Keratinocyte (primary cell): ENCODE results near the gene SH2D4B. TPM values are rescaled to one million over a fixed set of nuclear protein-coding genes. Genes with fewer than 3 reads are reported as not detected.

Experiments used
- DNase-seq: peaks from one replicate; pipeline ENCODE4 v3.0.0-alpha.2; 2011; ENCODE audit warnings: low read depth, missing footprints, low spot score
- FAIRE-seq: peaks from 2 replicates; lab custom pipeline; 2011; peaks lifted over from hg19 to GRCh38; lab: Jason Lieb, UNC
- H2AFZ ChIP-seq: 2 replicates; pipeline ENCODE4 v1.6.0; 2012; ENCODE audit warnings: low read length, control low read depth, inconsistent platforms; ENCODE audit not compliant: control insufficient read depth
- H3K27ac ChIP-seq: 2 replicates; pipeline ENCODE4 v1.5.1; 2011; ENCODE audit warnings: low read length; ENCODE audit not compliant: control insufficient read depth, insufficient read depth
- H3K27me3 ChIP-seq: 3 replicates; pipeline ENCODE4 v1.6.0; 2011; ENCODE audit warnings: low read length; ENCODE audit not compliant: control insufficient read depth, insufficient read depth; ENCODE audit errors: extremely low read depth
- H3K36me3 ChIP-seq, 2 experiments: 2 replicates in 1 of 2; 3 replicates in 1 of 2; pipeline ENCODE4 v1.5.1; 2011; ENCODE audit warnings: low read length in 2 of 2, mild to moderate bottlenecking in 1 of 2; ENCODE audit not compliant: control insufficient read depth in 2 of 2, insufficient read depth in 2 of 2; ENCODE audit errors: extremely low read depth in 1 of 2
- H3K4me1 ChIP-seq: 3 replicates; pipeline ENCODE4 v1.5.1; 2011; ENCODE audit warnings: low read length; ENCODE audit not compliant: control insufficient read depth, insufficient read depth; ENCODE audit errors: extremely low read depth
- H3K4me2 ChIP-seq: 3 replicates; pipeline ENCODE4 v1.6.0; 2011; ENCODE audit warnings: low read depth, low read length; ENCODE audit not compliant: control insufficient read depth, insufficient read depth; ENCODE audit errors: extremely low read depth
- H3K4me3 ChIP-seq, 3 experiments: fragments of 200-600 bp in 1 of 3; sonication (generic) in 1 of 3; 2 replicates in 2 of 3; 3 replicates in 1 of 3; pipeline ENCODE4 v1.5.1; 2011 to 2016; ENCODE audit warnings: low read length in 3 of 3, mild to moderate bottlenecking in 3 of 3, control low read depth in 2 of 3, inconsistent platforms in 1 of 3, low read depth in 1 of 3, mixed read lengths in 1 of 3, mixed run types in 1 of 3, moderate library complexity in 1 of 3; ENCODE audit not compliant: control insufficient read depth in 2 of 3, insufficient read depth in 2 of 3; ENCODE audit errors: extremely low read depth in 1 of 3
- H3K79me2 ChIP-seq: 2 replicates; pipeline ENCODE4 v1.6.0; 2012; ENCODE audit warnings: low read length; ENCODE audit not compliant: control insufficient read depth, insufficient read depth
- H3K9ac ChIP-seq: 3 replicates; pipeline ENCODE4 v1.6.0; 2011; ENCODE audit warnings: low read length; ENCODE audit not compliant: control insufficient read depth, insufficient read depth; ENCODE audit errors: extremely low read depth
- H3K9me1 ChIP-seq: 3 replicates; pipeline ENCODE4 v1.6.0; 2011; ENCODE audit warnings: low read length; ENCODE audit not compliant: control insufficient read depth, insufficient read depth; ENCODE audit errors: extremely low read depth
- H3K9me3 ChIP-seq: 2 replicates; pipeline ENCODE4 v1.5.1; 2012; ENCODE audit warnings: low read depth, low read length; ENCODE audit not compliant: control insufficient read depth
- H4K20me1 ChIP-seq: 3 replicates; pipeline ENCODE4 v1.6.0; 2011; ENCODE audit warnings: low read length; ENCODE audit not compliant: control insufficient read depth, insufficient read depth; ENCODE audit errors: extremely low read depth
- CTCF ChIP-seq, 3 experiments: IDR thresholded peaks in 1 of 3; conservative IDR thresholded peaks in 1 of 3; optimal IDR thresholded peaks in 1 of 3; 2 replicates in 2 of 3; 3 replicates in 1 of 3; pipeline versions ENCODE3 to v1.5.1; 2011; ENCODE audit warnings: low read length in 3 of 3, mild to moderate bottlenecking in 3 of 3, moderate library complexity in 2 of 3, control low read depth in 1 of 3, inconsistent platforms in 1 of 3; ENCODE audit not compliant: insufficient read depth in 2 of 3; ENCODE audit errors: extremely low read depth in 1 of 3
- EZH2 ChIP-seq: IDR thresholded peaks from one replicate; pipeline ENCODE4 v1.6.1; 2012; ENCODE audit warnings: inconsistent platforms, mild to moderate bottlenecking, low read length, moderate library complexity
- dilution Hi-C: fragments of 300-500 bp; cut with MboI; formaldehyde crosslinking; loops from one replicate; pipeline ENCODE4 v1.7.0; 2020; ENCODE audit warnings: low sequenced_read_pairs; ENCODE audit not compliant: extremely low pct_ligation_motif_present
- polyA plus RNA-seq, 5 experiments: library from polyadenylated mRNA; depleted of rRNA in 3 of 5; stranded (reverse) in 3 of 5; stranded (forward) in 1 of 5; unstranded in 1 of 5; fragments of >200 nt; gene quantifications; 1 replicate in 1 of 5; 2 replicates in 3 of 5; 3 replicates in 1 of 5; pipeline versions ENCODE4 v1.2.1 to v1.2.3, GENCODE V29; 2011 to 2012; ENCODE audit warnings: missing spikeins in 2 of 5, low read depth in 1 of 5, low replicate concordance in 1 of 5

The SH2D4B gene
- polyA plus RNA-seq, 1 donor (not counting 4 experiments of a cell fraction or from before 2014, with no cell fraction given): 0.22 TPM

GRCh38 chr10:80498078-80498832, 39.4 kb upstream of the SH2D4B start:
- FAIRE-seq (no peak), DNase-seq (no peak)
- H3K9me1 ChIP-seq: no peaks in the 10 kb centered on the region
- H3K4me2 ChIP-seq: peak overlapping the region; percentile 27
- peak overlapping the region; percentile 89 for H3K27ac ChIP-seq
- no peak for TF ChIP-seq CTCF (optimal IDR thresholded peaks at IDR 0.05 in 1 of 3, IDR thresholded peaks at IDR 0.05 in 1 of 3, conservative IDR thresholded peaks at IDR 0.05 in 1 of 3; ENCODE audit: extremely low read depth in 1 of 3, insufficient read depth in 2 of 3, low read length in 3 of 3)
- peaks cover 100% of the 10 kb centered on the region for H3K4me1 ChIP-seq
- dilution Hi-C loops: no loop called here
- no peaks in the 10 kb centered on the region for H3K27me3 ChIP-seq
- H3K9me3 ChIP-seq: no peaks in the 10 kb centered on the region
- peak overlapping the region; percentile 67 for H3K9ac ChIP-seq
- H4K20me1 ChIP-seq: peaks cover 8% of the 10 kb centered on the region
- peaks cover 10 to 20% of the 10 kb centered on the region in 2 experiments for H3K36me3 ChIP-seq
- H2AFZ ChIP-seq: no peak overlapping the region
- no peak overlapping the region for H3K4me3 ChIP-seq
- H3K79me2 ChIP-seq: peaks cover 89% of the 10 kb centered on the region

GRCh38 chr10:80498833-80499741, 38.6 kb upstream of the SH2D4B start:
- Histone ChIP-seq H3K9ac (peak overlapping the region; percentile 67), H3K9me3 (no peaks in the 10 kb centered on the region), H3K4me3 (no peak overlapping the region), H3K4me1 (peaks cover 100% of the 10 kb centered on the region), H3K79me2 (peaks cover 90% of the 10 kb centered on the region), H3K27ac (peak overlapping the region; percentile 89), H3K36me3 (peaks cover 6 to 21% of the 10 kb centered on the region in 2 experiments), H3K9me1 (no peaks in the 10 kb centered on the region), H4K20me1 (peaks cover 3% of the 10 kb centered on the region), H3K27me3 (no peaks in the 10 kb centered on the region), H3K4me2 (peak overlapping the region; percentile 27), H2AFZ (no peak overlapping the region)
- dilution Hi-C loops: no loop called here
- DNase-seq: no peak
- no peak for TF ChIP-seq EZH2
- TF ChIP-seq CTCF (optimal IDR thresholded peaks at IDR 0.05 in 1 of 3, IDR thresholded peaks at IDR 0.05 in 1 of 3, conservative IDR thresholded peaks at IDR 0.05 in 1 of 3; ENCODE audit: extremely low read depth in 1 of 3, insufficient read depth in 2 of 3, low read length in 3 of 3): peak in 1 of 3 experiments; percentile 12
- peak; percentile 78 for FAIRE-seq
